ENCODE results near the gene RAD18. TPM values are rescaled to one million over a fixed set of nuclear protein-coding genes. Genes with fewer than 3 reads are reported as not detected.

RAD18 gene
- total and polyA plus RNA-seq, 3 experiments from 2014 or later, result 8.9 to 43.3 (median 38.5) TPM

- H3K9me3 Mint-ChIP-seq, result no peaks in the 10 kb centered on the region
- H3K9me3 ChIP-seq (ENCODE audit: low read length), result no peaks in the 10 kb centered on the region
- H3K27me3 ChIP-seq (ENCODE audit: insufficient read depth, low read length, poor library complexity, severe bottlenecking), result no peaks in the 10 kb centered on the region
- no peaks in the 10 kb centered on the region for H3K4me1 Mint-ChIP-seq
- peaks cover 26 to 70% (median 42%) of the 10 kb centered on the region in 3 donors for H3K36me3 Mint-ChIP-seq
- no peak overlapping the region for H3K27ac ChIP-seq (ENCODE audit: low read depth, low read length)
- H3K4me3 Mint-ChIP-seq, result no peak overlapping the region
- CTCF ChIA-PET, result no interaction called here
- no peaks in the 10 kb centered on the region for H3K27me3 Mint-ChIP-seq
- no peak for DNase-seq
- no peak overlapping the region for H3K4me3 ChIP-seq (ENCODE audit: low read length)
- H3K27ac Mint-ChIP-seq, result no peak overlapping the region
- H3K4me1 ChIP-seq (ENCODE audit: insufficient read depth, low read length), result no peaks in the 10 kb centered on the region
- POLR2A ChIA-PET, result no interaction called here
- H3K36me3 ChIP-seq (ENCODE audit: insufficient read depth, low read length), result peaks cover 4% of the 10 kb centered on the region
Observed at GRCh38 chr3:8884630-8885290, 78.5 kb downstream of the RAD18 start.

- Mint-ChIP-seq H3K4me1 (no peaks in the 10 kb centered on the region), H3K36me3 (peaks cover 24 to 66% (median 37%) of the 10 kb centered on the region in 3 donors), H3K27ac (no peak overlapping the region), H3K9me3 (no peaks in the 10 kb centered on the region), H3K4me3 (no peak overlapping the region), H3K27me3 (no peaks in the 10 kb centered on the region)
- ChIA-PET POLR2A (no interaction called here), CTCF (no interaction called here)
- Histone ChIP-seq H3K27ac (ENCODE audit: low read depth, low read length) (no peak overlapping the region), H3K9me3 (ENCODE audit: low read length) (no peaks in the 10 kb centered on the region), H3K4me1 (ENCODE audit: insufficient read depth, low read length) (no peaks in the 10 kb centered on the region), H3K4me3 (ENCODE audit: low read length) (no peak overlapping the region), H3K27me3 (ENCODE audit: insufficient read depth, low read length, poor library complexity, severe bottlenecking) (no peaks in the 10 kb centered on the region), H3K36me3 (ENCODE audit: insufficient read depth, low read length) (peaks cover 4% of the 10 kb centered on the region)
- DNase-seq, result no peak
Observed at GRCh38 chr3:8882642-8883041, 80.6 kb downstream of the RAD18 start.

GRCh38 chr3:8882171-8882593 is 81.1 kb downstream of the RAD18 start:
- CTCF ChIA-PET, result no interaction called here
- Mint-ChIP-seq H3K4me3 (no peak overlapping the region), H3K27ac (no peak overlapping the region), H3K36me3 (peaks cover 27 to 67% (median 39%) of the 10 kb centered on the region in 3 donors), H3K27me3 (no peaks in the 10 kb centered on the region), H3K9me3 (no peaks in the 10 kb centered on the region), H3K4me1 (no peaks in the 10 kb centered on the region)
- Histone ChIP-seq H3K9me3 (ENCODE audit: low read length) (no peaks in the 10 kb centered on the region), H3K36me3 (ENCODE audit: insufficient read depth, low read length) (peaks cover 4% of the 10 kb centered on the region), H3K4me3 (ENCODE audit: low read length) (no peak overlapping the region), H3K27ac (ENCODE audit: low read depth, low read length) (no peak overlapping the region), H3K27me3 (ENCODE audit: insufficient read depth, low read length, poor library complexity, severe bottlenecking) (no peaks in the 10 kb centered on the region), H3K4me1 (ENCODE audit: insufficient read depth, low read length) (no peaks in the 10 kb centered on the region)
- POLR2A ChIA-PET, result no interaction called here
- no peak for DNase-seq

GRCh38 chr3:8879347-8879944 is 83.8 kb downstream of the RAD18 start:
- H3K9me3 ChIP-seq (ENCODE audit: low read length), result no peaks in the 10 kb centered on the region
- no peak overlapping the region for H3K27ac ChIP-seq (ENCODE audit: low read depth, low read length)
- Mint-ChIP-seq H3K27me3 (no peaks in the 10 kb centered on the region), H3K27ac (no peak overlapping the region), H3K9me3 (no peaks in the 10 kb centered on the region), H3K4me1 (no peaks in the 10 kb centered on the region), H3K4me3 (no peak overlapping the region), H3K36me3 (peaks cover 22 to 59% (median 37%) of the 10 kb centered on the region in 3 donors)
- CTCF ChIA-PET, result no interaction called here
- H3K27me3 ChIP-seq (ENCODE audit: insufficient read depth, low read length, poor library complexity, severe bottlenecking), result no peaks in the 10 kb centered on the region
- H3K4me3 ChIP-seq (ENCODE audit: low read length), result no peak overlapping the region
- no peaks in the 10 kb centered on the region for H3K4me1 ChIP-seq (ENCODE audit: insufficient read depth, low read length)
- POLR2A ChIA-PET, result no interaction called here
- no peaks in the 10 kb centered on the region for H3K36me3 ChIP-seq (ENCODE audit: insufficient read depth, low read length)
- no peak for DNase-seq

- H3K36me3 ChIP-seq (ENCODE audit: insufficient read depth, low read length), result no peaks in the 10 kb centered on the region
- H3K27me3 ChIP-seq (ENCODE audit: insufficient read depth, low read length, poor library complexity, severe bottlenecking), result no peaks in the 10 kb centered on the region
- H3K27me3 Mint-ChIP-seq, result no peaks in the 10 kb centered on the region
- no peaks in the 10 kb centered on the region for H3K4me1 Mint-ChIP-seq
- ChIA-PET POLR2A (no interaction called here), CTCF (no interaction called here)
- H3K4me3 ChIP-seq (ENCODE audit: low read length), result no peak overlapping the region
- H3K36me3 Mint-ChIP-seq, result peaks cover 10 to 36% (median 18%) of the 10 kb centered on the region in 3 donors
- H3K4me1 ChIP-seq (ENCODE audit: insufficient read depth, low read length), result no peaks in the 10 kb centered on the region
- no peak overlapping the region for H3K4me3 Mint-ChIP-seq
- no peak overlapping the region for H3K27ac Mint-ChIP-seq
- no peak overlapping the region for H3K27ac ChIP-seq (ENCODE audit: low read depth, low read length)
- H3K9me3 Mint-ChIP-seq, result no peaks in the 10 kb centered on the region
- no peak for DNase-seq
- H3K9me3 ChIP-seq (ENCODE audit: low read length), result no peaks in the 10 kb centered on the region
Observed at GRCh38 chr3:8875836-8876235, 87.4 kb downstream of the RAD18 start.

GRCh38 chr3:8873740-8874139 is 89.5 kb downstream of the RAD18 start:
- H3K36me3 Mint-ChIP-seq, result peaks cover 7 to 18% (median 13%) of the 10 kb centered on the region in 3 donors
- no peak for DNase-seq
- H3K27ac ChIP-seq (ENCODE audit: low read depth, low read length), result no peak overlapping the region
- H3K9me3 Mint-ChIP-seq, result no peaks in the 10 kb centered on the region
- POLR2A ChIA-PET, result no interaction called here
- no peaks in the 10 kb centered on the region for H3K36me3 ChIP-seq (ENCODE audit: insufficient read depth, low read length)
- H3K9me3 ChIP-seq (ENCODE audit: low read length), result no peaks in the 10 kb centered on the region
- H3K4me1 Mint-ChIP-seq, result no peaks in the 10 kb centered on the region
- CTCF ChIA-PET, result interaction anchor here (0.9 kb wide), 1 partner anchor 24 kb away, joined by 3 read pairs; no protein-coding TSS in a partner anchor
- no peak overlapping the region for H3K4me3 Mint-ChIP-seq
- H3K4me1 ChIP-seq (ENCODE audit: insufficient read depth, low read length), result no peaks in the 10 kb centered on the region
- no peak overlapping the region for H3K27ac Mint-ChIP-seq
- no peaks in the 10 kb centered on the region for H3K27me3 ChIP-seq (ENCODE audit: insufficient read depth, low read length, poor library complexity, severe bottlenecking)
- H3K4me3 ChIP-seq (ENCODE audit: low read length), result no peak overlapping the region
- H3K27me3 Mint-ChIP-seq, result peaks cover 0 to 2% of the 10 kb centered on the region in 2 donors

- peaks cover 0 to 10% (median 7%) of the 10 kb centered on the region in 3 donors for H3K36me3 Mint-ChIP-seq
- peaks cover 0 to 2% of the 10 kb centered on the region in 2 donors for H3K27me3 Mint-ChIP-seq
- Histone ChIP-seq H3K4me1 (ENCODE audit: insufficient read depth, low read length) (no peaks in the 10 kb centered on the region), H3K4me3 (ENCODE audit: low read length) (no peak overlapping the region), H3K36me3 (ENCODE audit: insufficient read depth, low read length) (no peaks in the 10 kb centered on the region), H3K27me3 (ENCODE audit: insufficient read depth, low read length, poor library complexity, severe bottlenecking) (no peaks in the 10 kb centered on the region), H3K27ac (ENCODE audit: low read depth, low read length) (no peak overlapping the region), H3K9me3 (ENCODE audit: low read length) (no peaks in the 10 kb centered on the region)
- ChIA-PET CTCF (no interaction called here), POLR2A (no interaction called here)
- H3K9me3 Mint-ChIP-seq, result no peaks in the 10 kb centered on the region
- no peaks in the 10 kb centered on the region for H3K4me1 Mint-ChIP-seq
- DNase-seq, result no peak
- no peak overlapping the region for H3K27ac Mint-ChIP-seq
- no peak overlapping the region for H3K4me3 Mint-ChIP-seq
Observed at GRCh38 chr3:8872261-8872660, 91.0 kb downstream of the RAD18 start.

- Mint-ChIP-seq H3K27me3 (peaks cover 0 to 2% of the 10 kb centered on the region in 2 donors), H3K36me3 (peaks cover 0 to 5% (median under 1%) of the 10 kb centered on the region in 3 donors), H3K4me3 (no peak overlapping the region), H3K4me1 (no peaks in the 10 kb centered on the region), H3K9me3 (no peaks in the 10 kb centered on the region), H3K27ac (no peak overlapping the region)
- Histone ChIP-seq H3K9me3 (ENCODE audit: low read length) (no peaks in the 10 kb centered on the region), H3K36me3 (ENCODE audit: insufficient read depth, low read length) (no peaks in the 10 kb centered on the region), H3K4me3 (ENCODE audit: low read length) (no peak overlapping the region), H3K4me1 (ENCODE audit: insufficient read depth, low read length) (no peaks in the 10 kb centered on the region), H3K27ac (ENCODE audit: low read depth, low read length) (no peak overlapping the region), H3K27me3 (ENCODE audit: insufficient read depth, low read length, poor library complexity, severe bottlenecking) (no peaks in the 10 kb centered on the region)
- ChIA-PET POLR2A (no interaction called here), CTCF (no interaction called here)
- DNase-seq, result no peak
Observed at GRCh38 chr3:8871306-8871705, 92.0 kb downstream of the RAD18 start.
